Small intestine (tissue), 7 donors: ENCODE measurements around the gene SLC9A9. TPM values are rescaled to one million over a fixed set of nuclear protein-coding genes. Genes with fewer than 3 reads are reported as not detected.
"Not testable (repeated sequence)": the region's sequence is repeated elsewhere in the genome, so short reads cannot be mapped to it uniquely, and the experiment has no call there.

Source experiments
- DNase-seq, 2 donors: peaks; one replicate each; pipeline versions ENCODE4 v3.0.0 to v3.0.0-alpha.2; 2013
- FAIRE-seq: peaks from 2 replicates; lab custom pipeline; 2012; peaks lifted over from hg19 to GRCh38; lab: Jason Lieb, UNC
- H3K27ac ChIP-seq, 3 donors: one replicate each; pipeline ENCODE4 v1.5.1; 2013; ENCODE audit warnings: low read length in 2 of 3, mild to moderate bottlenecking in 2 of 3, control low read depth in 1 of 3, inconsistent platforms in 1 of 3, low read depth in 1 of 3, moderate library complexity in 1 of 3
- H3K27me3 ChIP-seq, 3 donors: one replicate each; pipeline ENCODE4 v1.6.1; 2013; ENCODE audit warnings: low read length in 3 of 3, inconsistent platforms in 1 of 3; ENCODE audit not compliant: control insufficient read depth in 3 of 3, insufficient read depth in 3 of 3
- H3K36me3 ChIP-seq, 3 donors: one replicate each; pipeline ENCODE4 v1.6.1; 2013; ENCODE audit warnings: low read length in 3 of 3, inconsistent platforms in 1 of 3, low read depth in 1 of 3, mild to moderate bottlenecking in 1 of 3, moderate library complexity in 1 of 3; ENCODE audit not compliant: control insufficient read depth in 3 of 3, insufficient read depth in 2 of 3
- H3K4me1 ChIP-seq, 3 donors: one replicate each; pipeline ENCODE4 v1.6.1; 2013; ENCODE audit warnings: low read length in 2 of 3, inconsistent platforms in 1 of 3, low read depth in 1 of 3, mild to moderate bottlenecking in 1 of 3, moderate library complexity in 1 of 3; ENCODE audit not compliant: control insufficient read depth in 3 of 3, insufficient read depth in 2 of 3
- H3K4me3 ChIP-seq, 3 donors: one replicate each; pipeline ENCODE4 v1.5.1; 2013; ENCODE audit warnings: low read length in 3 of 3, control low read depth in 1 of 3, inconsistent platforms in 1 of 3, low read depth in 1 of 3, mild to moderate bottlenecking in 1 of 3, moderate library complexity in 1 of 3
- H3K9me3 ChIP-seq, 2 donors: one replicate each; pipeline ENCODE4 v1.6.1; 2013; ENCODE audit warnings: low read depth in 1 of 2, low read length in 1 of 2; ENCODE audit not compliant: control insufficient read depth in 2 of 2, insufficient read depth in 1 of 2
- WGBS, 3 donors: extraction: QIAGEN DNeasy Blood & Tissue Kit; methylation state at CpG; one replicate each; pipeline ENCODE4 v1.1.7; 2013; 5-methylcytosine and 5-hydroxymethylcytosine counted together
- polyA plus RNA-seq, 4 donors: library from polyadenylated mRNA; stranded (reverse) in 3 of 4; unstranded in 1 of 4; fragments of 200-250 nt in 3 of 4; fragments of 120-200 nt in 1 of 4; gene quantifications; one replicate each; pipeline versions ENCODE4 v1.2.1 to v1.2.3, GENCODE V29; 2013
- donor health status: healthy with polysubstance abuse.
- donor health status: control.
- donor health status: control.
- donor health status: Bipolar disorder and iron deficiency.
- donor health status: healthy.

SLC9A9 gene
- polyA plus RNA-seq, 4 donors = 1.4 to 4.6 (median 4.1) TPM; not detected in 1

DNA sequence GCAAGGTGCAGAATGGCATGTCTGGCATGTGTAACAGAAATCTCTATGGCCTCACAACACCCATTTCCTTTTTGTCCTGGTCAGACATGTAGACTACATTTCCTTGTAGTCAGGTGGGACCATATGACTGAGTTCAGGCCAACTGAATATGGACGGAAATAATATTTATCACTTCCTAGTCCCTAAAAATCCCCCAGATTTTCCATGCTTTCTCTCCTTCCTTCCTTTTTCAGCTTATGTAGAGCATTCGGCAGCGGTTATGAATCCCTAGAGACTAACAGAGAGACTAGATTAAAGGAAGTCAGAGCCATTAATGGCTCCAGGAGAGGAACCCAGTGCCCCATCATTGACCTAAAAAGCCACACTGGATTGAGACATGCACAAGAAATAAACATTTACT is 35.8 kb downstream of the SLC9A9 start:
- FAIRE-seq (no peak), DNase-seq (no peak)
- Histone ChIP-seq H3K36me3 (no peaks in the 10 kb centered on the region), H3K27me3 (no peaks in the 10 kb centered on the region), H3K9me3 (no peaks in the 10 kb centered on the region), H3K27ac (no peak overlapping the region), H3K4me3 (no peak overlapping the region), H3K4me1 (no peaks in the 10 kb centered on the region)
- 79 to 92% (median 89%) methylated on average over 3 of the region's 3 CpGs for WGBS, 3 donors

DNA sequence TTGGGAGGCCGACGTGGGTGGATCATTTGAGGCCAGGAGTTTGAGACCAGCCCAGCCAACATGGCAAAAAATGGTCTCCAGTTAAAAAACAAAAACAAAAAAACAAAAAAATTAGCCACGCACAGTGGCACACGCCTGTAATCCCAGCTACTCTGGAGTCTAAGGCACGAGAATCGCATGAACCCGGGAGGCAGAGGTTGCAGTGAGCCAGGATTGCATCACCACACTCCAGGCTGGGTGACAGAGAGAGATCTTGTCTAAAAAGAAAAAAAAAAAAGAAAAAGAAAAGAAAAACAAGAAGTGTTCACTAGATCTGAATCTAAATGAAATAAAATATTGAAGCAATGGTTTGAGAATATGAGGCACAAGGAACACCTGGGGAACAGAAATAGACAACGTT is 36.7 kb downstream of the SLC9A9 start:
- H3K27me3 ChIP-seq = no peaks in the 10 kb centered on the region
- WGBS, 3 donors = 74 to 85% (median 84%) methylated on average over 8 of the region's 8 CpGs
- no peaks in the 10 kb centered on the region for H3K4me1 ChIP-seq
- H3K9me3 ChIP-seq = no peaks in the 10 kb centered on the region
- H3K4me3 ChIP-seq = no peak overlapping the region
- FAIRE-seq = no peak
- no peaks in the 10 kb centered on the region for H3K36me3 ChIP-seq
- H3K27ac ChIP-seq = peak overlapping the region in 1 of 3 donors; percentile 38
- no peak for DNase-seq

DNA sequence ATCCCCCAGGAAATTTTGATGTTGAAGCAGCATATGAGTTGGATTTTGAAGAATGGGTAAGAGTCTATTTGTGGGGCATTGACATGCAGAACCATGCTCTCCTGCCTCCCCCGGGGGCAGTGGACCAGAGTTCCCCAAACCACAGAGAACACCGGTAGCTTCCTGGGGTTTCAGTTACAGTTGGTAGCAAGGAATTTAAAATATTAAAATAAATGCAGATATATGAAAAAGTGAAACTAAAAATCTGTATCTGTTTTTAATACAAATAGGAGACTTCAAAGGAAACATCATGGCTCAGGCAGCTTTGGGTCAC is 37.4 kb downstream of the SLC9A9 start:
- Histone ChIP-seq H3K9me3 (no peaks in the 10 kb centered on the region), H3K4me3 (no peak overlapping the region), H3K27ac (no peak overlapping the region), H3K27me3 (no peaks in the 10 kb centered on the region), H3K36me3 (no peaks in the 10 kb centered on the region), H3K4me1 (no peaks in the 10 kb centered on the region)
- FAIRE-seq = no peak
- 78 to 92% (median 82%) methylated on average over 2 of the region's 2 CpGs for WGBS, 3 donors
- no peak for DNase-seq

DNA sequence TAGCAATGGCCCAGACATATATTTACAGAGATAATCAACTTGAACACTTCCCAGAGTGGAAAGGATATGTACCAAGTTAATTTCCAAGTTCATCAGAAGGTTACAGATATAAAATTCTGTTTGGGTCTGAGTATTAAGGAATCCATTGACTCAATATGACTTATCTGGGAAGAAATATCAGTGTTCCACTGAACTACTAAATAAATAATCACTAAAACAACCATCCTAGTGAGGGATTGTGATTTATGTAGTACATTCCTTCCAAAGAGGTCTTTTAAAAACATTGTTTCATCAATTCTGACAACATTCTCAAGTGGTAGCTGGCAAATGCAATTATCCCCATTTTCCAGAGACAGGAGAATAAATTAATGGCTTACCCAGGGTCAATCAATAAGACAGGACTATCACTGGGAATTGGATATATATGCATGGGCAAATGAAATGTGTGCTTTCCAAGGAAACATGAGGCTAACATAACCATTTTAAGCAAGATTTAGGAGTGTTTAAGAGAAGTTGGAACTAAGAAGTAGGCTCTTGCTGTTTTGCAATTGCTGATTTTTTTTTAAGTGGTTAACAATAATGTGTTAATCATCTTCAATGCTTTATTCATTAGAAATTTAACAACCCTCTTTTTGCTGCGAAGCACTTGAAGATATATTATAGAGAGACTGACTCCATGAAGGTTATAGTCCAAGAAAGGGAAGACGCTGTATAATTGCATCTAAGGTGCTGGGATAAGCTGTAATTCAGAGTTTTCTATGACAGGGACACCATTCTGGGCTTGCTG is 37.9 kb downstream of the SLC9A9 start:
- Histone ChIP-seq H3K4me3 (no peak overlapping the region), H3K36me3 (no peaks in the 10 kb centered on the region), H3K9me3 (no peaks in the 10 kb centered on the region), H3K4me1 (no peaks in the 10 kb centered on the region), H3K27me3 (no peaks in the 10 kb centered on the region), H3K27ac (no peak overlapping the region)
- no peak for FAIRE-seq
- DNase-seq = no peak
- 72 to 88% (median 88%) methylated on average over 2 of the region's 2 CpGs for WGBS, 3 donors

DNA sequence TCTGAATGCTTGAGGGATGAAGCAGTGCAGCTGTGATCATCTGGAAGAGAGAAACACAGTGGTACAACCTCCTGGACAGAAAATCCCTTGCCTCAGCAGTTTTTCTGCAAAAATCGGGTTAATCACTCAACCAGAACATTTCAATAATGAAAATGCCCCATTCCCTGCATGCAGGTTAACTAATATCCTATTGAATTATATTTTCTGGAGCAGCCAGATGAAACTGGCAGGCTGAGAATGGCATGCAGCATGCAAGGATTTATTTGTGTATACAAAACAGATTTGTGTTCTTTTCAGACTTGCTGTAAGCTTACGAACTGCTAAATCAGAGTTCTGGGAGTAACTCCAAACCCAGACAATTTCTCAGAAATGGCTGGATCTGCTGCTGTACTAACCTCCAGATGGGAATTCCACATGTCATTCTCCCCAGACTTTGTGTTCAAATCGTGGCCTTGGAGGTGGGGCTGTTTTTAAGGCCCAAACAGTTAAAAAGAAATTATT is 39.1 kb downstream of the SLC9A9 start:
- no peaks in the 10 kb centered on the region for H3K4me1 ChIP-seq
- no peaks in the 10 kb centered on the region for H3K36me3 ChIP-seq
- peak in 1 of 2 donors; percentile 12 for DNase-seq
- no peaks in the 10 kb centered on the region for H3K9me3 ChIP-seq
- FAIRE-seq = no peak
- H3K27ac ChIP-seq = no peak overlapping the region
- no peak overlapping the region for H3K4me3 ChIP-seq
- H3K27me3 ChIP-seq = no peaks in the 10 kb centered on the region
- 48 to 62% (median 52%) methylated on average over 3 of the region's 3 CpGs for WGBS, 3 donors

DNA sequence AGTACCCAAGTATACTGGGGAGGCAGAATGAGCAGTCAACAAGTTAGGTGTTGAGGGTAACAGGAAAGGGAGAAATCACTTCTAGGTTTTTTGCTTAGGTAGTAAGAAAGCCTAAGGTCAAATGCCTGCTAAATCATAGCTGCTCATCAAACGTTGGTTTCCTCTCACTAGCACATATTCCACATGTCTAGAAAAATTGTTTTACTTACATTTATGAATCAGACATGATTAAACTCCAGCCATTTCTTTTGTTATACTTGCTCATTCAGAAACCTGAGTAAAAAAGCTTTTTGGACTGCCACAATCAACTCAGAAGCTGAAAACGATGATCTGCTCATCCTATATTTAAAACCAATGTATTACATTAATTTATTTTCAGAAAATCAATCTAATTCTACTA is 40.2 kb downstream of the SLC9A9 start:
- H3K4me1 ChIP-seq = no peaks in the 10 kb centered on the region
- no peaks in the 10 kb centered on the region for H3K27me3 ChIP-seq
- H3K4me3 ChIP-seq = no peak overlapping the region
- DNase-seq (no peak), FAIRE-seq (no peak)
- H3K36me3 ChIP-seq = no peaks in the 10 kb centered on the region
- no peaks in the 10 kb centered on the region for H3K9me3 ChIP-seq
- 46 to 56% (median 54%) methylated on average over 2 of the region's 2 CpGs for WGBS, 3 donors
- H3K27ac ChIP-seq = no peak overlapping the region

DNA sequence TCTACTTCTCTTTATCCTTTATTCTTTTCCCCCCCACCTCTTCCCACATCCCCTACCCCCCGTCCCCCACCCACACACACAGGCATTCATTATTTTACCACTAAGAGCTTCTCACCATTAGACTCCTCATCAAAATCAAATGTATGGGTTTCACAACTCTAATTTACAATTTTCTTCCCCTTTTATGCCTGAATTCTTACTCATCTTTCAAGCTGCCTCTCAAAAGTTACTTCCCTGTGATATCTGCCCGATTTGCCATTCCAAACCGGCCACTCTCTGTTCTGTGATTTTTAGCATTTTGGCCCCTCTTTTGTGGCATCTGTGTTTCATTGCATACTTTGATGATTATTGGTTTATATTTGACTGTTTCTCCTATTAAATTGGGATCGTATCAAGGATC is 42.2 kb downstream of the SLC9A9 start:
- no peak for FAIRE-seq
- Histone ChIP-seq H3K27ac (no peak overlapping the region), H3K36me3 (no peaks in the 10 kb centered on the region), H3K27me3 (no peaks in the 10 kb centered on the region), H3K4me3 (no peak overlapping the region), H3K4me1 (no peaks in the 10 kb centered on the region), H3K9me3 (no peaks in the 10 kb centered on the region)
- DNase-seq = no peak
- WGBS, 3 donors = 71 to 79% (median 75%) methylated on average over 4 of the region's 4 CpGs

DNA sequence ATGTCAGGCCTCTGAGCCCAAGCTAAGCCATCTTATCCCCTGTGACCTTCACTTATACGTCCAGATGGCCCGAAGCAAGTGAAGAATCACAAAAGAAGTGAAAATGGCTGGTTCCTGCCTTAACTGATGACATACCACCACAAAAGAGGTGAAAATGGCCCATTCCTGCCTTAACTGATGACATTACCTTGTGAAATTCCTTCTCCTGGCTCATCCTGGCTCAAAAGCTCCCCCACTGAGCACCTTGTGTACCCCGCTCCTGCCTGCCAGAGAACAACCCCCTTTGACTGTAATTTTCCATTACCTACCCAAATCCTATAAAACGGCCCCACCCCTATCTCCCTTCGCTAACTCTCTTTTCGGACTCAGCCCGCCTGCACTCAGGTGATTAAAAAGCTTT is 42.8 kb downstream of the SLC9A9 start:
- H3K4me3 ChIP-seq, H3K4me1 ChIP-seq, H3K36me3 ChIP-seq, H3K27ac ChIP-seq, DNase-seq, H3K9me3 ChIP-seq, FAIRE-seq, H3K27me3 ChIP-seq: not testable (repeated sequence)
- WGBS, 3 donors = 74 to 81% (median 75%) methylated on average over 7 of the region's 7 CpGs

DNA sequence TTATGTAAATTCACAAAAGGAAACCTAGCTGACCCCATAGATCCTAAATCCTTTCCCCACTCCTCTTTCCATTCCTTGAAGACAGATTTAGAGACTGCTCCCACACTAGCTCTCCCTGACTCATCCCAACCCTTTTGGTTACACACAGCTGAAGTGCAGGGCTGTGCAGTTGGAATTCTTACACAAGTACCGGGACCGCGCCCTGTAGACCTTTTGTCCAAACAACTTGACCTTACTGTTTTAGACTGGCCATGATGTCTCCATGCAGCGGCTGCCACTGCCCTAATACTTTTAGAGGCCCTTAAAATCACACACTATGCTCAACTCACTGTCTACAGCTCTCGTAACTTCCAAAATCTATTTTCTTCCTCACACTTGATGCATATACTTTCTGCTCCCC is 47.2 kb downstream of the SLC9A9 start:
- not testable (repeated sequence) for H3K9me3 ChIP-seq, DNase-seq, H3K36me3 ChIP-seq, H3K4me1 ChIP-seq, H3K27me3 ChIP-seq, H3K27ac ChIP-seq, FAIRE-seq, H3K4me3 ChIP-seq
- 77 to 87% (median 83%) methylated on average over 5 of the region's 5 CpGs for WGBS, 3 donors
